ENCODE measurements around the gene HMOX2.

DNA sequence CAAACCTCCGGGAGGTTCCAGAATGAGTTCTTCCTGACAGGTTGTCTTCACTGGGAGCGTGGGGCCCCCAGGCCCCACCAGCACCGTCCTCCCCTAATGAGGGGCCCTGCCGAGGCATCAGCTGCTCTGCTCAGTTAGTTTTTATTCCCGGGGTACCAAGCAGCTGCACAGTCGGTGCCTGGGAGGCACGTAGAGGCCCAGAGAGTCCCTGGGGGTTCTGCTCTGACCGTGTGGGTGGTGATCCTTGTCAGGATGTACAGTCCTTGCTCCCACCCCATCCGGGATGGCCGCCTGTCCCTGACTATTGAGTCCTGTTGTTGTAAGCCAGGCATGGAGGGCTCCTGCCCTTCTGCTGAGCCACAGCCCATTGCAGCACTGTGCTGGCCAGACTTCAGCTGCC, 20.2 kb upstream of the HMOX2 start:
- TF ChIP-seq, protein P1, sequence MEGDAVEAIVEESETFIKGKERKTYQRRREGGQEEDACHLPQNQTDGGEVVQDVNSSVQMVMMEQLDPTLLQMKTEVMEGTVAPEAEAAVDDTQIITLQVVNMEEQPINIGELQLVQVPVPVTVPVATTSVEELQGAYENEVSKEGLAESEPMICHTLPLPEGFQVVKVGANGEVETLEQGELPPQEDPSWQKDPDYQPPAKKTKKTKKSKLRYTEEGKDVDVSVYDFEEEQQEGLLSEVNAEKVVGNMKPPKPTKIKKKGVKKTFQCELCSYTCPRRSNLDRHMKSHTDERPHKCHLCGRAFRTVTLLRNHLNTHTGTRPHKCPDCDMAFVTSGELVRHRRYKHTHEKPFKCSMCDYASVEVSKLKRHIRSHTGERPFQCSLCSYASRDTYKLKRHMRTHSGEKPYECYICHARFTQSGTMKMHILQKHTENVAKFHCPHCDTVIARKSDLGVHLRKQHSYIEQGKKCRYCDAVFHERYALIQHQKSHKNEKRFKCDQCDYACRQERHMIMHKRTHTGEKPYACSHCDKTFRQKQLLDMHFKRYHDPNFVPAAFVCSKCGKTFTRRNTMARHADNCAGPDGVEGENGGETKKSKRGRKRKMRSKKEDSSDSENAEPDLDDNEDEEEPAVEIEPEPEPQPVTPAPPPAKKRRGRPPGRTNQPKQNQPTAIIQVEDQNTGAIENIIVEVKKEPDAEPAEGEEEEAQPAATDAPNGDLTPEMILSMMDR (IDR thresholded peaks at IDR 0.05) = no peak
- no peak for TF ChIP-seq POLR2AphosphoS5 (IDR thresholded peaks at IDR 0.05)
- TF ChIP-seq EP300 (IDR thresholded peaks at IDR 0.05) = no peak

Measured in upper lobe of left lung (tissue), 4 donors.